ENCODE results near the gene ACSM4.

ACSM4 gene

GRCh38 chr12:7346551-7347225 is 42.8 kb downstream of the ACSM4 start:
- H3K4me1 ChIP-seq (ENCODE audit: insufficient read depth, poor library complexity, severe bottlenecking), result no peaks in the 10 kb centered on the region
- H3K9me3 ChIP-seq (ENCODE audit: severe bottlenecking), result no peaks in the 10 kb centered on the region
- no peaks in the 10 kb centered on the region for H3K27me3 ChIP-seq (ENCODE audit: insufficient read depth, poor library complexity, severe bottlenecking)
- H3K27ac ChIP-seq (ENCODE audit: poor library complexity, severe bottlenecking), result no peak overlapping the region
- ATAC-seq (ENCODE audit: low read depth) (no peak), DNase-seq (ENCODE audit: low spot score) (no peak)
- H3K36me3 ChIP-seq (ENCODE audit: low read depth), result no peaks in the 10 kb centered on the region
- TF ChIP-seq CTCF (IDR thresholded peaks at IDR 0.05; ENCODE audit: poor library complexity, severe bottlenecking), result no peak
- H3K4me3 ChIP-seq (ENCODE audit: severe bottlenecking), result no peak overlapping the region

- Histone ChIP-seq H3K27ac (ENCODE audit: poor library complexity, severe bottlenecking) (no peak overlapping the region), H3K9me3 (ENCODE audit: severe bottlenecking) (no peaks in the 10 kb centered on the region), H3K4me3 (ENCODE audit: severe bottlenecking) (no peak overlapping the region), H3K27me3 (ENCODE audit: insufficient read depth, poor library complexity, severe bottlenecking) (no peaks in the 10 kb centered on the region), H3K4me1 (ENCODE audit: insufficient read depth, poor library complexity, severe bottlenecking) (no peaks in the 10 kb centered on the region), H3K36me3 (ENCODE audit: low read depth) (no peaks in the 10 kb centered on the region)
- DNase-seq (ENCODE audit: low spot score) (no peak), ATAC-seq (ENCODE audit: low read depth) (no peak)
- TF ChIP-seq CTCF (IDR thresholded peaks at IDR 0.05; ENCODE audit: poor library complexity, severe bottlenecking), result no peak
Observed at GRCh38 chr12:7349418-7349817, 45.5 kb downstream of the ACSM4 start.

- Histone ChIP-seq H3K4me3 (ENCODE audit: severe bottlenecking) (no peak overlapping the region), H3K27me3 (ENCODE audit: insufficient read depth, poor library complexity, severe bottlenecking) (no peaks in the 10 kb centered on the region), H3K9me3 (ENCODE audit: severe bottlenecking) (no peaks in the 10 kb centered on the region), H3K4me1 (ENCODE audit: insufficient read depth, poor library complexity, severe bottlenecking) (no peaks in the 10 kb centered on the region), H3K36me3 (ENCODE audit: low read depth) (no peaks in the 10 kb centered on the region), H3K27ac (ENCODE audit: poor library complexity, severe bottlenecking) (no peak overlapping the region)
- TF ChIP-seq CTCF (IDR thresholded peaks at IDR 0.05; ENCODE audit: poor library complexity, severe bottlenecking), result no peak
- no peak for ATAC-seq (ENCODE audit: low read depth)
- DNase-seq (ENCODE audit: low spot score), result no peak
Observed at GRCh38 chr12:7351177-7351576, 47.3 kb downstream of the ACSM4 start.

GRCh38 chr12:7352661-7353060 is 48.8 kb downstream of the ACSM4 start:
- DNase-seq (ENCODE audit: low spot score) (no peak), ATAC-seq (ENCODE audit: low read depth) (no peak)
- Histone ChIP-seq H3K4me3 (ENCODE audit: severe bottlenecking) (no peak overlapping the region), H3K36me3 (ENCODE audit: low read depth) (no peaks in the 10 kb centered on the region), H3K27ac (ENCODE audit: poor library complexity, severe bottlenecking) (no peak overlapping the region), H3K9me3 (ENCODE audit: severe bottlenecking) (no peaks in the 10 kb centered on the region), H3K27me3 (ENCODE audit: insufficient read depth, poor library complexity, severe bottlenecking) (no peaks in the 10 kb centered on the region), H3K4me1 (ENCODE audit: insufficient read depth, poor library complexity, severe bottlenecking) (no peaks in the 10 kb centered on the region)
- TF ChIP-seq CTCF (IDR thresholded peaks at IDR 0.05; ENCODE audit: poor library complexity, severe bottlenecking), result no peak

GRCh38 chr12:7354529-7354928 is 50.7 kb downstream of the ACSM4 start:
- Histone ChIP-seq H3K9me3 (ENCODE audit: severe bottlenecking) (no peaks in the 10 kb centered on the region), H3K36me3 (ENCODE audit: low read depth) (no peaks in the 10 kb centered on the region)
- no peak for DNase-seq (ENCODE audit: low spot score)

More at GRCh38 chr12:7354529-7354928, 50.7 kb downstream of the ACSM4 start:
- ATAC-seq (ENCODE audit: low read depth), result no peak
- no peak for TF ChIP-seq CTCF (IDR thresholded peaks at IDR 0.05; ENCODE audit: poor library complexity, severe bottlenecking)
- H3K27ac ChIP-seq (ENCODE audit: poor library complexity, severe bottlenecking), result no peak overlapping the region
- H3K4me1 ChIP-seq (ENCODE audit: insufficient read depth, poor library complexity, severe bottlenecking), result no peaks in the 10 kb centered on the region
- no peak overlapping the region for H3K4me3 ChIP-seq (ENCODE audit: severe bottlenecking)
- H3K27me3 ChIP-seq (ENCODE audit: insufficient read depth, poor library complexity, severe bottlenecking), result no peaks in the 10 kb centered on the region

Measured in RWPE2 (cell line).